Breast epithelium (tissue), 4 donors: ENCODE data around the gene RAB21. TPM values are rescaled to one million over a fixed set of nuclear protein-coding genes. Genes with fewer than 3 reads are reported as not detected.

ENCODE experiments used
- DNase-seq, 2 donors: peaks; one replicate each; pipeline ENCODE4 v3.0.0-alpha.2; 2019; ENCODE audit warnings: low spot score in 2 of 2
- H3K27ac ChIP-seq, 2 donors: fragments of 200-600 bp; sonication (generic) in 1 of 2; one replicate each; pipeline ENCODE4 v1.5.1; 2016 to 2019; ENCODE audit warnings: mild to moderate bottlenecking in 1 of 2
- H3K27me3 ChIP-seq, 2 donors: fragments of 200-600 bp; sonication (generic) in 1 of 2; one replicate each; pipeline versions ENCODE4 v1.5.1 to v1.6.0; 2017 to 2019; ENCODE audit warnings: control low read depth in 1 of 2, mild to moderate bottlenecking in 1 of 2
- H3K36me3 ChIP-seq: fragments of 200-600 bp; one replicate; pipeline ENCODE4 v1.5.1; 2019
- H3K4me1 ChIP-seq, 2 donors: fragments of 200-600 bp; sonication (generic); one replicate each; pipeline ENCODE4 v1.5.1; 2016 to 2019; ENCODE audit warnings: control low read depth in 1 of 2
- H3K4me3 ChIP-seq, 3 donors: fragments of 200-600 bp; sonication (generic); 1 replicate in 2 of 3; 2 replicates in 1 of 3; pipeline ENCODE4 v1.5.1; 2016 to 2019; ENCODE audit warnings: mild to moderate bottlenecking in 3 of 3, moderate library complexity in 2 of 3
- H3K9me3 ChIP-seq, 2 donors: fragments of 200-600 bp; sonication (generic) in 1 of 2; one replicate each; pipeline ENCODE4 v1.5.1; 2016 to 2019; ENCODE audit warnings: control low read depth in 1 of 2
- POLR2A ChIP-seq: fragments of 450-650 bp; IDR thresholded peaks from one replicate; pipeline ENCODE4 v1.6.1; 2016; ENCODE audit warnings: antibody characterized with exemption, mild to moderate bottlenecking, moderate library complexity
- POLR2AphosphoS5 ChIP-seq, 3 donors: sonication (generic); formaldehyde crosslinking; IDR thresholded peaks; one replicate each; pipeline ENCODE4 v1.6.1; 2017; ENCODE audit warnings: antibody characterized with exemption in 3 of 3
- intact Hi-C: fragments of 100-400 bp; cut with DNase I; formaldehyde crosslinking; loops from one replicate; pipeline ENCODE4 v1.15.1; 2023; ENCODE audit warnings: low total_unique reads
- total RNA-seq, 3 donors: library from RNA; depleted of rRNA; stranded (reverse); fragments of >200 nt; gene quantifications; one replicate each; pipeline ENCODE4 v1.1.0, GENCODE V29; 2016
- TF ChIP-seq, protein P1 (sequence below), 3 donors: fragments of 450-650 bp; IDR thresholded peaks; one replicate each; pipeline ENCODE4 v1.5.1; 2016 to 2017; ENCODE audit warnings: antibody characterized with exemption in 3 of 3, mild to moderate bottlenecking in 3 of 3, moderate library complexity in 3 of 3

The RAB21 gene, protein sequence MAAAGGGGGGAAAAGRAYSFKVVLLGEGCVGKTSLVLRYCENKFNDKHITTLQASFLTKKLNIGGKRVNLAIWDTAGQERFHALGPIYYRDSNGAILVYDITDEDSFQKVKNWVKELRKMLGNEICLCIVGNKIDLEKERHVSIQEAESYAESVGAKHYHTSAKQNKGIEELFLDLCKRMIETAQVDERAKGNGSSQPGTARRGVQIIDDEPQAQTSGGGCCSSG
- 10 to 100 TPM; 22.1 to 26.9 (median 22.6) TPM for total RNA-seq

DNA sequence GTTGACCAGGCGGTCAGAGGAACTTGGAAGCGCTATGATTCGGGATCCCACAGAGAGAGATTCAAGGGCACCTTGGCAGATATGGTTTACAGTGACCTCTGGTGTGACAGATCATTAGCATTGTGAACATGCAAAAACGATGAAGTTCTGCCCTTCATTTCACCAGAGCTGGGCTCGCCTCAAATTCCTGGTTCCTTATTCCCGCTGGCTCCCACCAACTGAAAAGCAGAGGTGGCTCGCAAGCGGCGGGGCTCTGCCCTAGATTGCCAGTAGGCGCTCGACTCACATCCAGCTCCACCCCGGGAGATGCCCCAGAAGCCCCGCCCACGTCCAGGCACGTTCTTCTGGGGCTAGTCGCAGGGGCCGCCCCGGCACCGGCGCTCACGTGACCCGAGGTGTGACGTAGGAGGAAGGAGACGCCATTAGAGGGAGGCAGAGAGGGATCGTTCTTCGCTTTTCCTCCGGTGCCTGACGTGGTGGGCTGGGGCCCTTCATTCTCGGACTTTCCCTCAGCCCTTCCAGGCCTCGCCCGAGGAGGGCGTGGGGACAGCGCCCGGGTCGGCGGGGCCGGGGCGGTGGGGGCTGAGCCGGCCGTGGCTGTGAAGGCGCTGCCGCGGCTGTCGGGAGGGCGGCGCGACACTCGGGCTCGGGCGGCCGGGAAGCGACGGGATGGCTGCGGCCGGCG lies at the start of gene RAB21:
Gene RAB21, plus strand, starts transcription at position 403 of the 685 bp plus-strand sequence. Its CDS starts 267 bp downstream, at position 670.
- Histone ChIP-seq H3K27me3 (no peaks in the 10 kb centered on the region), H3K4me1 (no peaks in the 10 kb centered on the region), H3K9me3 (no peaks in the 10 kb centered on the region), H3K27ac (peak within 1 kb of the TSS; percentile 96 to 100), H3K36me3 (no peaks in the 10 kb centered on the region), H3K4me3 (peak within 1 kb of the TSS; percentile 72 to 94 (median 93))
- peak; percentile 97 to 98 for DNase-seq
- TF ChIP-seq POLR2A (peak; percentile 86), POLR2AphosphoS5 (IDR thresholded peaks at IDR 0.05) (peak; percentile 93 to 99 (median 98))
- TF ChIP-seq, protein P1, sequence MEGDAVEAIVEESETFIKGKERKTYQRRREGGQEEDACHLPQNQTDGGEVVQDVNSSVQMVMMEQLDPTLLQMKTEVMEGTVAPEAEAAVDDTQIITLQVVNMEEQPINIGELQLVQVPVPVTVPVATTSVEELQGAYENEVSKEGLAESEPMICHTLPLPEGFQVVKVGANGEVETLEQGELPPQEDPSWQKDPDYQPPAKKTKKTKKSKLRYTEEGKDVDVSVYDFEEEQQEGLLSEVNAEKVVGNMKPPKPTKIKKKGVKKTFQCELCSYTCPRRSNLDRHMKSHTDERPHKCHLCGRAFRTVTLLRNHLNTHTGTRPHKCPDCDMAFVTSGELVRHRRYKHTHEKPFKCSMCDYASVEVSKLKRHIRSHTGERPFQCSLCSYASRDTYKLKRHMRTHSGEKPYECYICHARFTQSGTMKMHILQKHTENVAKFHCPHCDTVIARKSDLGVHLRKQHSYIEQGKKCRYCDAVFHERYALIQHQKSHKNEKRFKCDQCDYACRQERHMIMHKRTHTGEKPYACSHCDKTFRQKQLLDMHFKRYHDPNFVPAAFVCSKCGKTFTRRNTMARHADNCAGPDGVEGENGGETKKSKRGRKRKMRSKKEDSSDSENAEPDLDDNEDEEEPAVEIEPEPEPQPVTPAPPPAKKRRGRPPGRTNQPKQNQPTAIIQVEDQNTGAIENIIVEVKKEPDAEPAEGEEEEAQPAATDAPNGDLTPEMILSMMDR (IDR thresholded peaks at IDR 0.05), result peak in 2 of 3 donors; percentile 40 to 56
- intact Hi-C loops, result no loop called here

DNA sequence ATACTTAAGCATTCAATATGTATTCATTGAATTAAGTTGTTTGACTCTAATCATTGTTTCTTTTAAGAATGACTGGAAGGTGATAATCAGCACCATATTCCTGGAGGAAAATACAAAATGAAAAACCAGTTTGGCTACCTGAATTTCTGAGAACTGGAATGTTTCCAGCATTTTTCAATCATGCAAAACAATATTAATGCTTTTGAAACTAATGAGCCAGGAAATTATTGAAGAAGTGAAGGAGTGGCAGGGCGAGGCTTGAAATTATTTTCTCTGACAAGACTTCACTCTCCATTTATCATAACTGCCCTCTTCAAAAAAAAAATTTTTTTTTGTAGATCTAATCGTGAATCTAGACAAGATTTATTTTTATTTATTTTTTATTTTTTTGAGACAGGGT lies 49.7 kb upstream of the RAB21 start:
- no peak for TF ChIP-seq POLR2AphosphoS5 (IDR thresholded peaks at IDR 0.05)
- TF ChIP-seq, protein P1 (IDR thresholded peaks at IDR 0.05), result no peak
- TF ChIP-seq POLR2A, result no peak
- Histone ChIP-seq H3K9me3 (no peaks in the 10 kb centered on the region), H3K36me3 (no peaks in the 10 kb centered on the region), H3K4me1 (no peaks in the 10 kb centered on the region), H3K27ac (no peak overlapping the region), H3K27me3 (no peaks in the 10 kb centered on the region), H3K4me3 (no peak overlapping the region)
- no peak for DNase-seq
- intact Hi-C loops, result no loop called here

DNA sequence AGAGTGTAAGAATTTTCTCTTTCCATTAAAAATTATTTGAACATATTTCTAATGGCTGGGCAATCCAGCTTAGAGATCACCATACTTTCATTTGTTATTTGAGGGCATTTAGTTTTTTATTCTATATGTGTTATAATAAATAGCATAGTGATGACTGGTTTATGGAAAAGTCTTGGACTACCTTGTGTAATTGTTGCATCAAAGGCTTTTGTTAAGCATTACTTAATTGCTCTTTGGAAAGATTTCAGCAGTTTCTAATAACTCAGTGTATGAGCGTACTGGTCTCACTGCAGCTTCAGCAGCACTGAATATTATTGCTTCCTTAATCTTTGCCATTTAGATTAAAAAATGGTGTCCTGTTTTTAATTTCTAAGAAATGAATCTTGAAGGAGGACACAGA lies 46.0 kb upstream of the RAB21 start:
- Histone ChIP-seq H3K27ac (no peak overlapping the region), H3K4me3 (no peak overlapping the region), H3K9me3 (peaks cover 0 to 3% of the 10 kb centered on the region in 2 donors), H3K4me1 (no peaks in the 10 kb centered on the region), H3K36me3 (no peaks in the 10 kb centered on the region), H3K27me3 (no peaks in the 10 kb centered on the region)
- TF ChIP-seq, protein P1 (IDR thresholded peaks at IDR 0.05), result no peak
- TF ChIP-seq POLR2AphosphoS5 (IDR thresholded peaks at IDR 0.05), result no peak
- TF ChIP-seq POLR2A, result no peak
- intact Hi-C loops, result no loop called here
- no peak for DNase-seq

DNA sequence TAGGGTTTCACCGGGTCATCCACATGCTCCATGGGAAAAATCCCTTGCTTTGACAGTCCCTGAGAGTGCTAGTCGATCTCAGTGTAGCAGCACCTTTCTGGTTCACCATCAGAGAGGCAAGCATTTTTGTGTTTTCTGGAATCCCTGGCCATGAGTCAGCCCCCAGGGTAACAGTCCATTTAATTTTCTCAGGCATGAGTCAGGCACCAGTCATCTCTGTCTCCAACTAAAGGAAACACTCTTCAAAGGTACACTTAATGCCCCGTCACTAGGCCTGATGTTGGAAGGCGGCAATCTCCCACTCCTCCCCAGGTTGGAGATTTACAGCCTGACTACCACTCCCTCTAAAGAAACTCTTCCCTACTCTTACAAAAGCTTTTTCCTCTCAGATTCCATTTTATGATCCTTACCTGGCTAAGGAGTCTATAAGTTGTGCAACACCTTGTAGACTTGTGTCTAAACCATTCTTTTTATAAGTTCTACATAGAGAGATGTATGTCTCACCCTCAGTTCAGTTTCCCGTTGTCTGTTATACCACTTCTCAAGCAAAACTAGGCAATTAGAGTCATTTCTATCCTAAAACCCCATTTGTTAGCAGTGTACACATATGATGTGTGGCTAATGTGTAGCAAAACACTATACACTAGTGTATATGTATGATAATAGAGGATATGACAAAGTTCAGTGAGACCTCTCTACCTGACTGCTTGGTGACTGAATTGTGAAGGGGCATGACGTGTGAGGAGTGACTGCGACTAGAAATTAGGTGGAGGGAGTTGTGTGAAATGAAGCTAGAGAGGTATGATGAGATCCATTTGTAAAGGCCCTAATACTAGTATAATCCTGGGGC lies 44.2 kb upstream of the RAB21 start:
- no peak for DNase-seq
- TF ChIP-seq POLR2AphosphoS5 (IDR thresholded peaks at IDR 0.05) (no peak), POLR2A (no peak)
- TF ChIP-seq, protein P1 (IDR thresholded peaks at IDR 0.05), result no peak
- Histone ChIP-seq H3K4me1 (no peaks in the 10 kb centered on the region), H3K27me3 (no peaks in the 10 kb centered on the region), H3K4me3 (no peak overlapping the region), H3K9me3 (peaks cover 0 to 6% of the 10 kb centered on the region in 2 donors), H3K36me3 (no peaks in the 10 kb centered on the region), H3K27ac (no peak overlapping the region)
- intact Hi-C loops, result no loop called here
